Superior temporal gyrus (tissue), 1 donor: ENCODE data around the gene ITGA6.

Source experiments
- DNase-seq: peaks from one replicate; pipeline ENCODE4 v3.0.0-alpha.2; 2016; ENCODE audit errors: extremely low spot score

The ITGA6 gene

DNA sequence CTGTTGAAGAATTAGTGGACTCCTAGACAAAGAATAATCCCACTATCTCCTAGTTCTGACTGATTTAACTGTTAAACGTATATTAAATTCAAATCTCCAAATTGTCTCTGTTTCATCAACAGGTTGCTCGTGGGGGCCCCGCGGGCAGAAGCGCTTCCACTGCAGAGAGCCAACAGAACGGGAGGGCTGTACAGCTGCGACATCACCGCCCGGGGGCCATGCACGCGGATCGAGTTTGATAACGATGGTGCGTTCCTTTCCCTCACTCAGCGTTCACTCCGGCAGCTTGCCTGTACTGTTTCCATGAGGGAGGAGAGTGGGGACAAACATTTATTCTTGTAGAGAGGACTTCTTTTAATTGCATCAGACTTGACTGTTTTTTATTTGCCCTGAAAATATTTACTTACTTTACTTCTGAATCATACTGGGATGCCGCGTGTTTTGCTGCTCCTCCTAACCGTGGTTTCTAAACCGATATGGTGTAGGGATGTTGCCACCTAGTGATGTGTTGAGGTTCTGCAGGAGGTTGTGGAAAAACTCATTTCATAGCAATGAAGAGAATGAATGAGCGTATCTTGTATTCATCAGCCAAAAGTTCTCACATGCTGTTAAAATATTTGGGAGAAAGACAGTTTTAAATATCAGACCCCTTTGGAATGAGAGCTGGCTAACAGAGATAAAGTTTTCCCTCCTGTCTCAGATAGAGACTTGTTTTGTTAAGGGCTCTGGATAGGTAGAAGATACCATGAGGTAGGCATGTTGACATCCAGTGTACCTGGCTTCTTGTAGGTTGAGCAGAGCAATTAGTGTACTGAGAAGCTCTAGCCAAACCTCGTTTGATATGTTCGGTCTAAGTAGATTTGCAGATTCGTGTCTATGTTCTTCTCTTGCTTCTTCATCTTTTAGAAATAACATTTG lies 38.3 kb downstream of the ITGA6 start:
- DNase-seq: peak; percentile 94

DNA sequence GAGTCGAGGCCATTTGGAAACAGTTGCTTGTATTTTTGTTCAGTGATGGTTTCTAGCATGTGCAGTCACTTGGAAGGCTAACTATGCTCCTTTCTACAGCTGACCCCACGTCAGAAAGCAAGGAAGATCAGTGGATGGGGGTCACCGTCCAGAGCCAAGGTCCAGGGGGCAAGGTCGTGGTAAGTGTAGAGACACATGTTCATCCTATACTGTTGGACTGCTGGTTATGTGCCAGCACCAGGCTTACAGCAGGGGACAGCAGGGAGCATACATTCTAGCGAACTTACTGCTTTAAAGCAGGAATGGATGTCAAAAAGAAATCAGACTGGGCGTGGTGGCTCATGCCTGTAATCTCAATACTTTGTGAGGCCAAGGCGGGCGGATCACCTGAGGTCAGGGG lies 40.0 kb downstream of the ITGA6 start:
- no peak for DNase-seq

DNA sequence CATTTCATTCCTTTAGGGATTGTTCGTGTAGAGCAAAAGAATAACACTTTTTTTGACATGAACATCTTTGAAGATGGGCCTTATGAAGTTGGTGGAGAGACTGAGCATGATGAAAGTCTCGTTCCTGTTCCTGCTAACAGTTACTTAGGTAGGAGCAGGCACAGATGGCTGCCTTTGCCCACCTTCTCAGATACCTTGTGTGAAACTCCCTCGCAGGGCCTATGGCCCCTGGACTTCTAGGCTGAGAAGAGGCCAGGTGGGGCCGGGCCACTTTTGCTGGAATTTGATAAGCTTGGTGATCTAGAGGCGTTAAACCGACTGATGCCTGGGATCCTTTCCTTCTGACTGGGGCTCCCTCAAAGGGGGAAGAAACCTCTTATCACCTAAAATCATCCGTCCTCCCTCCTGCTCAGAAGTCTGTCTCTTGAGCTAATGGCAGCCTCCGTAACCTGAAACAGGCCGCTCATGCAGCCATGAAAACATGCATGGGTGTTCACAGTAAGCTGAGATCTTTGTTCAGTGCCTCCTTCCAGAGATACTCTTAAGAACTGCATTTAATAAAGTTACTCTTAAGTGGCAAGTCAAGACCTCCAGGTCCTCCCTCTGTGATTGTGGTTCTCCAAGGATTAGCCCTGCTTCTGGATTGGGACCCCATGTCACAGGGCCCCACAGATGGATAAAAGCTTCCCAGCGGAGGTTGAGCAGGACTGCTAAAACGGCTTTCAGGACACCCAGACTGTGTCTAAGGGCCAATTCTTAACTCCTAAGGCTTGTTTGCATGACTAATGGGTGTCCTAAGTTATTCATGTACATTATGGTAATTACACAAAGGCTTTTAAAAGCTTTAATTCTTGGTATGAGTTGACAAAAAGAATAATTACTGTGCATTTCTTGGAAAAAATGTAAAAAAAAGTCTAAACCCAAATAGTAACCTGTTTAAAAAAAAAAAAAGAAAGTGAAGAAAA lies 43.9 kb downstream of the ITGA6 start:
- DNase-seq: no peak

DNA sequence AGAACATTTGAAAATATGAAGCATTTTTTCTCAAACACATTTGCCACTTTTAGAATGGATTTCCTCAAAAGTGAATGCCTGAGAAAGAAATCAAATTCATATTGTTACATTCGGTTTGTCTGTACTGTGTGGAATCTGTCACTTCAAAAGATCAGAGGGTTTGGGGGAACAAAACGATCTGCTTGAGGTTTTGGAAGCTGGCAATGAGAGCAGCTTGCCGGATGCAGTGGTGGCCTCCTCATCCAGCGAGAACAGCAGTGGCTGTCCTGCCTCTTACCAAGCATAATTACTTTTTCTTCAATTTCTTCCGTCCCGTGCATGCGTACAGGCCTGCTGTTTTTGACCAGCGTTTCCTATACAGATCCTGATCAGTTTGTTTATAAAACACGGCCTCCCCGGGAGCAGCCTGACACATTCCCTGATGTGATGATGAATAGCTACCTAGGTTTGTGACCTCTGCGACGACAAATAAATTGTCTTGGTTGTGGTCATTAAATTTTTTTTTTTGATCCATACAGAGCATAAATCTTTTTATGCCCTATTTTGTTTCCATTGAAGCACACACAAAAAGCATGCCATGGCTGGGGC lies 45.2 kb downstream of the ITGA6 start:
- DNase-seq: no peak

DNA sequence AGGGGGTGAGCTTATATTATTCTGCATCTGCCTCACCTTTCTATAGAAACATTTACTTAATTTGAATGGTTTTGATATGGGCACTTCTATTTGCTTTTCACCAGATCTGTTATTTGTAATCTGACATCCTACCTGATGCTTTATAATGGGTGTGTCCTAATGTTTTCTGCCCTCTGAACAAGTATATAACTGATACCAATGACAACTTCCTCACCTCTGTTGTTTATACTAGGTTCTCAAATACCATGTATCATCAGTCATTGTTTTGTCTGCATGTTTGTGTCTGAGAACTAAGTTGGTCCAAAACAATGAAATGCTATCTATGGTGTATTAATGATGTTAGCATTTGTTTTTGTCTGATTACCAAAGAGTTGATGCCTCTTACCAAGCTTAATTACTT lies 45.8 kb downstream of the ITGA6 start:
- DNase-seq: no peak

DNA sequence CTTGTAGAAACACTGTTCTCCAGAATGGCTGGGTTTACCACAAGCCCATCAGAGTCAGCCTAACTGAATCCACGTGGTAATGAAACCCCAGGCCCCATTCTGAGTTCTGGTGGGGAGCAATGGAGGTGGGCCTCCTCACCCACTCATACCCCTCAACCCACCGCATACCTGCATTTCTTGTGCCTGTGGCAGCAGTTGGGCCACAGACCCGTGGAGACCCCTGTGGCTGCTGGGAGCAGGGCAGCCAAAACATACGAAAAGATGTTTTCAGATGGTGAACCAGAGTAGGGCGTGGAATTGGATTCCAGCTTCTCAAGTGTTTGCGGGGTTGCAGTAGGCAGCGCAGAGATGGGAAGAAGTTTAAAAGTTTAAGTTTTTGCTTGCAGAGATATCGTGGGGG lies 51.0 kb downstream of the ITGA6 start:
- DNase-seq: no peak

DNA sequence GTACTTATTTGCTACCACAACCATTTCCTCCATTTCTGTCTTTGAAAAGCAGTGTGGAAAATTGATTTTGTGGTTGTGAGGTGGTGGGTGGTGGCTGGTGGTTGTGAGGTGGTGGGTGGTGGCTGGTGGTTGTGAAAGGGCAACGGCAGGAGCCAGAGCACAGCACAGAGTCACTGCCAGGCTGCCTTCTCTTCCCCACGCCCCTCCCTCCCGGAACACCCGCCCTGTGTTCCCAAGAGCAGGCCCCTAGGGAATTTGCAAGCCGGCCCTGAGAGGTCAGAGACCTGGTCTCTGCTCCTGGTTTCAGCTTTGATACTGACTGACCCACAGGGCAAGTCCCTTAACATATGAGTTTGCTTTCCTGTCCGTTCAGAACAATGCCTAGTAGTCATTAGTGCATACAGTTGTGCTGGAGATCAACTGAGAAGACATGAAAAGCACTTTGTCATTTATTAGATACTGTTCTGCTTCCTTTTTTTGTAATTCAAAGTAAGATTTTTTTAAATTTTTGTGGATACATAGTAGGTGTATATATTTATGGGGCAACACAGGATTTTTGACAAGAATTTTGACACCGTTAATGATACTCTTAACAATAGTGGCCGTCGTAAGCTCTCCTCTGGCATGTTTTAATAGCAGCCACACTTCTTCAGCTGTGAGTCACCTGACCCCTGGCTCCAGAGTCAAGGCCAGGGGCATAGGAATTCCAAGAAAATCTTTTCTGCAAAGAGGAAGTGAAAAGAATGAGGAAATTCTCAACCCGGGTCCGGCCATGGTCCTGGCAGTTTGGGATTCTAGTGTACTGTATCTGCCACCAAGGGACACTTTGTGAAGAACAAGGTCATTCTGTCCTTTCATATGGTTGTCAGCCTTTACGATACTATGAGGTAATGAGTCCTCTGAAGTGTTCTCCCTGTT lies 53.2 kb downstream of the ITGA6 start:
- no peak for DNase-seq

DNA sequence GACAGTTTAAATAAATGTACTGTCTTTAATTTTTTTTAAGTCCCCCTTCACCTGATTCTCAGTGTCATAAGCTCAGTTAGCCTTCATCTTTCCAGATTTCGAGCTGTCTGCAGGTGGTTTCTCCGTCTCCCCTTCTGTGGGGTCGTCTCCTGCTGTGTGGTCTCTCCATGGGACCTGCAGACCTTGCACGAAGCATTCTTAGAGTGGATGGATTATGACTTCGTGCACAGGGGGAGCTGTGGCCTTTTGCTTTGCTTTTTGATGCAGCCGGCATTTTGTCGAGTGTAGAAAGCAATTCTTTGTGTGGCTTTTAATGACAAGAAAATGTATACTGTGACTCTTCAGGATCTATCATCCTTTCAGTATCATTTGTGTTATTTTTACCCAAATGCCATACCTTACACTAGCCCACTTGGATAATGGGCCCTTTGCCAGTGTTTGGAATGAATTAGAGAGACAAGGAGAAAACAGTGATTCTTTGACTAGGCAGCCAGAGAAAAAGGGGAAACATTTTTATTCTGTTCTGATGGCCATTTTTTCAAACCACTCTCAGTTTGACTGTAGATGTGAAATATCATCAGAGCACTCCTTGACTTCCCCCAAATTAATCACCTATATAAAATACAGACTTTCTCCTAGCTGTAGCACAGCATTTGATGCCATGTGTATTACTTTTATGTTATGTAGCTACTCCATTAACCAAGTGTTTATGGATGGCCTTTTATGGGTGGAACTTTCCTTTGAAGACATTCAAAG lies 54.3 kb downstream of the ITGA6 start:
- DNase-seq: no peak

DNA sequence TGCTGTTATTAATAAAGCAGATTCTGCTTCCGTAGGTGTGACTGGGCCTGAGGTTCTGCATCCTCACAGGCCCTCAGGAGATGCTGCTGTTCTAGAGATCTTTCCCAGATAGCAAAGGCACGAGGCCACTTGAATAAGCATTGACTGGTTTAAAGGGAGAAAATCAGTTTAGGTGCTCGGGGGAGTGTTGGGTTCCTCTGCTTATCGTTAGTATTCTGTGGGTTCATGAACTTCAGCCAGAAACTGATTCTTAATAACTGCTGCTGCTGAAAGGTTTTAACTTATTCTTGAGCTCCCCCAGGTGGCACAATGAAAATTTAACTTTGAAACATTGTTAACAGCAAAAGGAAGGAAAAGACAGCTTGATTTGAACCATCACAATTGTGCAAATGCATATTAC lies 56.9 kb downstream of the ITGA6 start:
- DNase-seq: peak; percentile 42

DNA sequence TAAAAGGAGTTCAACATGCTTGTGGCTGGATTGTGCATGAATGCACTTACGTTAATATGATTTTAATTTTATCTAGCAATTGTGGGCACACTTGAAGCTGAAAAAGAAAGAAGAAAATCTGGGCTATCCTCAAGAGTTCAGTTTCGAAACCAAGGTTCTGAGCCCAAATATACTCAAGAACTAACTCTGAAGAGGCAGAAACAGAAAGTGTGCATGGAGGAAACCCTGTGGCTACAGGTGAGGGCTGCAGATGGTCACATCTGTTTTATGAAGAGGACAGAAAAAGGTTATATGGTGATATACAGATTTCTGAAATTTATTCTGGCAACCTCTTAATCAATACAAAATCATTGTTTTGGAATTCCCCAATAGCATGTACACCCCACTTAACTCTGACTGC lies 57.3 kb downstream of the ITGA6 start:
- DNase-seq: no peak

DNA sequence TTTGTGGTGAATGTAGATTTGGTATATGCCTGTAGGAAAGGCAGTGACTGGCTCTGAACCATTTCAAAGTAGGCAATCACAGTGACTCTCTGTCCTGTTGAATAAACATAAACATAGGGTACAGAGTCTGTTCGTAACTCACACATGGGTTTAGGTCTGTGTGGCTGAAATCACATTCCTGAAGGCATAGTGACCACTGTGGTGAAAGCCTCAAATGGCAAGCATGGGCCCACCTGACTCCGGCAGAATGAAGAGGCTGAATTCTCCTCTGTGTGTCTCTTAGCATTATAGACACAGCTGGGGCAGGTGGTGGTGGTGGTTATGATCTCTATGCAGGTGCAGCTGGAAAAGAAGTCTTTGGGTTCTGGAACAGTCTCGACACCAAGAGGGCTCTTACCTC lies 61.2 kb downstream of the ITGA6 start:
- no peak for DNase-seq

DNA sequence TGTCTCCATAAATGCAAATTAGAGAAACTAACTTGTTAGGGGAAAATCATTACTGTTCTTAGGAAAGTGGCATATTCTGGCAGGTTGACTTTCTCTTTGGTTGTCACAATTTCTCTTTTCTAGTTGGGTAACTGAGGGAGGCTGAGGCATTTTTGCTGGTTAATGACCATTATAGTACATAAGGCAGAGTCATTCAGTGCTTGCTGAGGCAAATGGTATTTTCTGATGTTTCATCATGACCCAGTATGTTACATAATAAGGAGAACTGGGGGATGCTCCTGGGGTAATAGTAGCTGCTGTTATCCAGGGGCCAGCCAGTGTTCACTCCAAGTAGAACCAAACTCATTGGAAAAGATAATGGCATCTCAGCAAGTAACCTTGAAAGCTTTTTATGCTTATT lies 62.3 kb downstream of the ITGA6 start:
- no peak for DNase-seq

DNA sequence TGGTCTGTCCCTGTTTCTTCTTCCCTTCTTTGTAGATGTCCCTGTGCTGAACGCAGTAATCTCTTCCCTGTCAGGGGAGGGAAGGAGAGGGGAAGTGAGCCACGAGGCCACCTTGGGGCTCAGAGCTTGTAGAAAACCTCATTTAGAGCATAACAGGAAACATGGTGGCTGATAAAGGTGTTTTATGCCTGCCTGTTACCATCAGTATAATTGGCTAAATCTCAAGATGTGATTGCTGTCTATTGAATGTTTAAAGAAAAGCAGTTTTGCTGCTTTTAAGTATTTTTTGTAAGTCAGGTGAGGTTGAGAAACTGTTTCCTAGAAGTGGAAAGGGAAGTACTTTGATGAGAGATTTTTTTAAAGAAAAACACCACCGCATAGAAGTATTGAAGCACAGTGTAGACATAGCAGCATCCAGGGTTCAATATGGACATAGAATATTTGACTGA lies 68.8 kb downstream of the ITGA6 start:
- no peak for DNase-seq

DNA sequence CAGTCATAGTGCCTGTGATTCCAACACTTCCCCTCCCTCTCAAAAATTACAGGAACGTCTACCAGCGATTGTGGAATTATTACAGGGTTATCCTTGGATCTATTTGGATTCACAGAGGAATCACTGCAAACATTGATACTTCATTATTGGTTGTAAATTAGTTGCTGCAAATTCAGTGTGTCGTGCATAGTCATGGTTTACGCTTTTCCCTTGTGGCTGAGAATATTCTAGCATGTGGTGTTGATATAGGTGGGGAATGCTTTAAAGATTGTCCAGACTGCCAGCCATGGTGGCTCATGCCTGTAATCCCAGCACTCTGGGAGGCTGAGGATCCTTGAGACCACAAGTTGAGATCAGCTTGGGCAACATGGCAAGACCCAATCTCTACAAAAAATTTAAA lies 79.8 kb downstream of the ITGA6 start:
- no peak for DNase-seq

DNA sequence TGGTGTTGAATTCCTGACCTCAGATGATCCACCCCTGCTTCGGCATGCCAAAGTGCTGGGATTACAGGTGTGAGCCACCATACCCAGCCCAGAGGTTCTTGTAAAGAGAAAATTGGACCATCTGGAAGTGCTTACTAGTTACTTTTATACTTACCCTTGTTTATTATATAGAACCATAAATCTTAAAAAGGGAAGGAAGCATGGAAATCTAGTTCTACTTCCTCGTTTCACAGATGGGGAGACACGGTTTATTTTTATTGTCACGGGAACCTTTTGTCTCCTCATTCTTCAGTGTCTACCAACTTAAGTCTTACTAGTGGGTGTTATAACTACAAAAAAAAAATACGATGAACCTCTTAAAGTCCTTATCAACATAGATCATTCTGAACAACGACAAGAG lies 82.7 kb downstream of the ITGA6 start:
- DNase-seq: no peak

DNA sequence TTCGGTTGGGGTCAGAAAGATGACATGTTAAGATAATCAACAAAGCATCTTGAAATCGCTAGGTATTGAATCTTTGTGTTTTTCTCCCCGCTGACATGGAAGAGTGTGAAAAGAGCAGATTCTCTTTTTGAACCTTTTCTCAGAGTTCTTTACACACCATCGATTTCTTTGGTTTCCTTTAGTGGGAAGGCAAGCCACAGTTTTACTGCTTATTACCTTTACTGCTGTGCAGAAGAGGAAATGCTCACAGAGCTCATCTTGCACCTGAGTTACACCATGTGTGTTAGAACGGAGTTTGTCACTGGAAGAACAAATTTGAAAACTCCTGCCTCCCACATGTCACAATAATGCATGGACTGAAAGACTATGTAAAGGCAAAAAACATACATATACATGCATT lies 83.2 kb downstream of the ITGA6 start:
- no peak for DNase-seq

DNA sequence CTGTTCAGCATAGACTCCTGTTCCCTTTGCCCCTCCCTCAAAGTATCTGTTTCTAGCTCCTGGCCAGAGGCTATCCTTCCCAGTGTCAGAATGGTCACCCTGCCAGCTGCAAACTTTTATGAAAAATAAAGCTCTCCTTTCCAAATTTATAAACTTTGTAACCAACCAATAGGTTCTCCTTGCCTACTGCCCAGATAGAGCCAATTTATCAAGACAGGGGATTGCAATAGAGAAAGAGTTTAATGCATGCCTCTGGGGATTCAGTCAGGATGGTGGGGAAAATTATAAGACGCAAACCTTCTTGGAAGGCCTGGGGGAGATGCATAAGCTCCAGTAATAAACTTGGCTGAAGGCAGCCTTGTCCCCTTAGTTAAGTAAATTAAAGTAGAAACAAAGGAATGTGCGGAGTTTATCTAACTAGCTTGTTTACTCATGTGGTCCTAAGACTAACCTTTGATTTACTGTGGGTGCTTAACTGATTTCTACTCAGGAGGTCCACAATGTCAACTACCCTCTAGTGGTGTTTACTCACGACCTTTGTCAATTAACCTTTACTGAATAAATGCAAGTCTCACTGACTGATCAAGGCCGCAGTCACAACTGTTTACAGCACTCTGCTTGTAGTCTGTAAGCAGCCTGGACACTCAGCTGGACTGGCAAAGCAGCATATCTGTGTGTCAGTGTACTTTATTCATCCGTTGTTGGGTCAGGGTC lies 85.6 kb downstream of the ITGA6 start:
- no peak for DNase-seq

DNA sequence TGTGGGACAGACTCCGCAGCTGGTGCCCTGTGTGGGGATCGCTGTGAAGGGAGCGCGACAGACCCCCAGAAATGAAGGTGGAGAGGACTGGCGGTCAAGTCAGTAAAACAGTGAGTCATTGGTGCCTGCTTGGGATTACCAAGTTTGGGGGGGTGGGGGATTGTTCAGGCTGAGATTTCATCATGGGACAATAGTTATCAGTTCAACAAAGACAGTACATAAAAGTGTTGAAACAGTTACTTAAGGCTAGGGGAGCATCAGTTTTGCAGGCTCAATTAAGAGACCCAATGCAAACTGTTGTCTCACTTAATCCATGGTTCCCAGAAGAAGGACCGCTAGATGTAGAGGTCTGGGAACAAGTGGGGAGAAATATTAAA lies 86.1 kb downstream of the ITGA6 start:
- no peak for DNase-seq

DNA sequence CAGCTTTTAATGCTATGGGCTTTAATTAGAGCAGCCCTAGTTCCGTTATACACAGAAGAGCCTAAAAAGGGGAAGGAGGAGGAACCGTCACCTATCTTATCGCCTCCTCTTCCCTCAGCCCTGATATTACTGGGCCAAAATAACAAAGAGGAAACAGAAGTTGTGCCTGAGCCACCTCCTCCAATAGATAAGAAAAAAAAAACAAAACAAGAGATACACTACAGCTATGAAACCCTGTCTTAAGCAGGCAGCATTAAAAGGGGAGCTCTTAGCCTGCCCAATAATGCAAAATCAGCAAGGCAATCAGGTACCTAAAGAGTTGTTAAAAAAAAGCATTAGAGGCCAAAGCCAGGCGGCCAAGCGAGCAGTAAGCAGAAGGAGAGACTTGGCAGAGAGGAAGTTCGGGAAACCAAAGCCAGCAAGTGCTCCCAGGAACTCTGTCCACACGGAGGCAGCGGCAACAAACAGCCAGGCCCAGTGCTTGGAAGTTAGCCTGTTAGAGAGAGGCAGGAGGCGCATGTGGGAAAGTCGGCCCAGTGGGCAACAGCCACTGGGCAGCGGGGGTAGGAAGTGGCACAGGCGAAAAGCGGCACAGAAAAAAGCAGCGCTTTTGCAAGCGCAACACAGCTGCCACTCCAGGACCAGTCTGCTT lies 86.7 kb downstream of the ITGA6 start:
- DNase-seq: no peak
